GM21619 (cell line): ENCODE results near the gene GPR158.

Experiments
- ATAC-seq: cut with Tn5 transposase; IDR thresholded peaks from one replicate; pipeline ENCODE4 v1.9.1; 2021; ENCODE audit not compliant: unreplicated experiment

Gene GPR158

DNA sequence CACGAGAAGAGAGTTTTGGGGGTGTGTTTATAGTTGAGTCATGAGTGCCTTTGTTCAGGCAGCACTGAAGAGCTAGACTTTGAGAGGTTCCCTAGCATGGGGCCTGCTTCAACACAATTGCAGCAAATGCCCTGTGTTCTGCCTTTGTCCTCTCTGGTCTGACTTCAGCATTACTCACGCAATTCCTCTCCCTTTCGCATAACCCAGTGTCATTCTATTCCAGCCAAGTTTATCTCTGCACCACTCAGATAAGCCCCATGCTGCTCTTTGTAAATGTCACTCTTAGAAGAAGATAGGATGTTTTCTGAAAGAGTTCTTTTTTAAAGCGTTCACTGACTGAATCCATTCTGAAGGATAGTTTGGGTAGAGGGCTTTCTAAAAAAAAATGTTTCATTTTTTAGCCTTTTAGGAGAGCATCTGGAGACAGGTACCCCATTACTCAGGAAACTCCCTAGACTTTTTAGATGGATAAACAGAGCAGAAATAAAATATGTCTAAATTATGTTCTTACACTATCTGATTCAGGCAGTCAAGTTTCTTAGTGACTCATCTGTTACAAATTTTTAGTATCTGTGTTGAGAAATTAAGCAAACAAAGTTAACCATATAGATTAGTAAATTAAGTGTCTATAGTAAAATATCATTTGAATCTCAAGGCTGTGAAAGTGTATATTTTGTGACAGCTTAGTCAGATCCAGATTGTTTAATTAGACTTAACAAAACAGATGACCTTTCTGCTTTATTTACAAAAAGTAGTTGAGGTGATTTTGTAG lies 318.5 kb downstream of the GPR158 start:
- ATAC-seq: no peak

DNA sequence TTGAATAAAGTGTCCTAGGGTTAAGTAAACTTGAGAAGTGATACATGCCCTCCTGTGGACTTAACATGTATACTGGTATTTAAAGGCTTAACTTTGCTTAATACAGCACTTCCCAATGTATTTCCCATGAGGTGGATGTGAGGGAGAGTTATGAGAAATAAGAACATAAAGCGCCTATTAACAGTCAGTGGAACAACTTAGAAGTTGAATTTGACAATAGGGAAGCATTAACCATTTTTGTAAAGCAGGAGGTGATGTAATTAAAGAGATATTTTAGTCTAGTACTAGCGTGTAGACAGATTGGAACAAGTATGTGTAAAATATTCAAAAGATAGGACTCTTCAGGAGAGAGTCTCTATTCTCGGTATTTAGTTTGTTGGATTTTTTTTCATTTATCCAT lies 322.4 kb downstream of the GPR158 start:
- ATAC-seq: no peak

DNA sequence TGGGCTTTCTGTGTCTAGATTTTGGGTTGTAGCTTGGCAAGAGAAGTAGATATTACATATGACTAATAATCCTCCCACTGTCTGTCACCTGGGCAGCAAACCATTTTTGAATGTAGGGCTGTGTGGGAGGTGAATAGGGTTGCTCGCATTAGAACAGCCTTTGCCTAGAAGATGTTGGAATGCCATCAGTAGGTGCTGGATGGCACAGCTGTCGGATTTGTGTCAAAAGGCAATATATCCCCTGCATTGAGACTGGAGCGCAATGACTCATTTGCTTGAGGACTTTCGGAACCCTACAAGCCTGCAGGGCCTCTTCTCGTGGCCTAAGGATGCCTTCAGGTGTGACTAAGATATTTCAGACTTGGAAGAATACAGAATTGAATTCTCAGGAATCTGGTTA lies 323.8 kb downstream of the GPR158 start:
- ATAC-seq: no peak

DNA sequence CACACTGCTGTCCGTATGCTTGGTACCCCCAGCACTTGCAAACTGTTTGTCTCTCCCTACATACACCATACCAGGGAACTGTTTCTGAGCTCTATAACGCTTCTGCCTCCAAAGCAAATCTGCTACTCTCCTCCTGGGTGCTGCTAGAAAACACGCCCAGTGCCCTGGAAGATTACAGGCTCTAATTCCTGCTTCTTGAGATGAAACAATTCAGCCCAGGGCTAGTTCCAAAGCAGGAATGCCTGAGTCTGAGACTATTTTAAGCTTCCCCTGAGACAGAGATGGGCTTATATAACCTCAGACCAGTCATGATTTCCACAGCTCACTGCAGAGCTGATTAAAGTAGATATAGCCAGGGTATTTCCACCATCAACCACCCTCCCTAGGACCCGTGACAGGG lies 327.1 kb downstream of the GPR158 start:
- no peak for ATAC-seq

DNA sequence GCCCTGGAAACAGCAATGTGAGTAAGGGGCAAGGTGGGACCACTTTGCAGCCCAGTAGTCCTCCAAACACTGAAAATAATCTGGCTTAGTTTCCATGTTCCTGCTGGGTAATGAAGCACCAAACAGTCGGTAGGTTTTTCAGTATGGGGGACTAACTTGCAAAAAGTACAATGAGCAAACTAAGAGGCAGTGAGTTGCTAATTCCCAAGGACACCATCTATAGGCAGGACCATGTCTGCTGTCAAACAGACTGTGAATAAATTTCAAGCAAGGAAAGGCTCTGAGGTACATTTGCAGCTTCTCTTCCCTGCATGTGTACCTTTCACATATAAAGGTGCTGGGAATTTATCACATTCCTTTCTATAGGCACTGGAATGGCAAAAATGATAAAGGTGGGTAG lies 327.7 kb downstream of the GPR158 start:
- no peak for ATAC-seq

DNA sequence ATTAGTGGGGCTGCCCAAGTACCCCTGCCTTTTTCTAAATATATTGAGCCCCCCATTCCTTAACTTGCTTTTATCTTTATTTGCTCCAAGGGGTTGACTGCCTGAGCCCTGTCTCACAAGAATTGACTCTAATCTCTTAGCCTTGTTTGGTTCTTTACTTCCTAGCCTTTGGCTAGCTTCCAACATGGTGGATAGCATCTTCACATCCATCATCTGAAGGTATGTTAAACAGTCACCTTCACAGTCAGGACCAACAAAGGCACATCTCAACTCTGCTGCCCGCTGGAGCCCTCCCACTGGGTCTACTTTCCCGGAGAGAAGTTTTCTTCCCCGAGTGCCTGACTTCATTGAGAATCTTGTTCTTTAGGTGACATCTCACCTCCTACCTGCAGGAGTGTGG lies 329.5 kb downstream of the GPR158 start:
- ATAC-seq: no peak

DNA sequence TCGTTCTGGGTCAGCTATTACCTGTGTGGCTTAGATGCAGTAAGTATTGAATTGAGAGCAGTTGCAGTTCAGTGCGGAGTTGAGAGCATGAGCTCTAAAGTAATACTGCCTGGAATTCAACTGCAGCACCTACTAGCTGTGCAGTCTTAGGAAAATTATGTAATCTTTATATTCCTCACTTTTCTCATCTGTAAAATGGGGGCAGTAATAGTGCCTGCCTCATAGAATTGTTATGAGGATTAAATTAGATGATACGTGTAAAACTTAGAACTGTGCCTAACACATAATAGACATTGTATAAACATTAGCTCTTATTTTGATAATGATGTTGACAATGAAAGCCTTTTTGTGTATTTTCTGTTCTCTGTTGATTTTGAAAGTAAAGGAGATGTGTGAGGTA lies 330.0 kb downstream of the GPR158 start:
- no peak for ATAC-seq

DNA sequence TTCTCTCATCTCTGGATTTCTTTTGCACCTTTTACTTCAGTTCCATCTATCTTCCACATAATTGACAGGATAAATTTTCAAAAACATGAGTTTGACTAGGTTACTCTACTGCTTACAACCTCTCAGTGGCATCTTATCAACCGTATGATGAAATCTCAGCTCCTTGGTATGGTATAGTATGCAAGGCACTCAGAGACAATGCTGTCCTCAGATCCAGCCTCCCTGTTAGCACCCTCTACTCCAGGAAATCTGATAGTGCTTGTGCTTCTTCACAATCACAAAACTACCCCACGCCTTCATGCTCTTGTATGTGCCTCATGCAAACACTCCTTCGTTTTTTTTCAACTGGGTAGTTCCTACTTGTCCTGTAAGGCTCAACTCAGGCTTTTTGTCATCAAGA lies 330.7 kb downstream of the GPR158 start:
- ATAC-seq: no peak

DNA sequence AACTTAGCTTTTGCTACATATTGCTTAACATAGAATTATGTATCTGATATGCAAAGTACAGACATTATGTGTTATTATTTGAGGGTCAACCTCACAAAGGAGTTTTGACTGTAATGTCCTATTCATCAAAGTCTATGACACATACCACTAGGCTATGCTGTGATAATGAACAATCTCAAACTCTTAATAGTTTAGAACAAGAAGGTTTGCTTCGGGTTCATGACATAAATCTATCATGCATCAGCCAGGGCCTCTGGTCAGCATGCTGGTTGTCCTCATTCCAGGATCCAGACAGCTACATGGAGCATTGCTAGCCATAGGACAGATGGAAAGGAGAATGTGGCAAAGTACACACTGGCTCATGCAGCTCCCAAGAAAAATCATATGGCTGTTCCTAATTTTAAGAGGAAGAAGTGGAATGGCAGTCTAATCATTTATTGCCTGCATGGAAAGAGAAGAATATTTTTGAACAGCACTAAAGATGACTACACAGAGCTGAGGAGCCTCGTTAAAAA lies 332.1 kb downstream of the GPR158 start:
- no peak for ATAC-seq

DNA sequence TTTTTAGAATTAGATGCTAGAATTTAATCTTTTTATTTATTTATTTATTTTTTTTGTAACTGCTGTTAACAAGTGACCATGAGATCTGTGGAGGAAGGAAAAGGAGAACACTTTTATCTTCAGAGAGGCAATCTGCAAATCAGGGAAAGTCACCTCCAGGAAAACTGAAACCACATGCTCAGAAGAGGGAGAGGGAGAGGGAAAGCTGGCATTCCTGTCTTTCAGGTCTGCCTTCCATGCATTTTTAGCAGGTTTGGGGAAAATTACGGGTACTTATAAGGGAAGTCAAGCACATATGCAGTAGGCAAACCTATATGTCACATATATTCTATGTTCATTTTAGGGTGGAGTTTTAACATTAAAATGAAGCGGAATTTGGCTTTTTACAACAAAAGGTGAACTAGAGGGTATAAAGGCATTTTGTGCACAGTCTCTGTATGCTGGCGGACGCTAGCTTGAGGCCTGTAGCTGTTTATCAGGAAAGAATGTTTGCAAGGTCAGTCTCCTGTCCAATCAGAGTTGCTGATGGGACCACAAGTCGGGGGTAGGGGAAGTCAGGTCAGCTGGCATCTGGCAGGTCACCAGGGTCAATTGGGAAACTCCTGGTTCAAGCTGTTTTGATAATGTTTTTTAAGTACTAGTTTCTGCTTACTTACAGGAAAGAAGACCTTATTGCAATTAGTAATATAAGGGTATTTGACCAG lies 333.5 kb downstream of the GPR158 start:
- no peak for ATAC-seq

DNA sequence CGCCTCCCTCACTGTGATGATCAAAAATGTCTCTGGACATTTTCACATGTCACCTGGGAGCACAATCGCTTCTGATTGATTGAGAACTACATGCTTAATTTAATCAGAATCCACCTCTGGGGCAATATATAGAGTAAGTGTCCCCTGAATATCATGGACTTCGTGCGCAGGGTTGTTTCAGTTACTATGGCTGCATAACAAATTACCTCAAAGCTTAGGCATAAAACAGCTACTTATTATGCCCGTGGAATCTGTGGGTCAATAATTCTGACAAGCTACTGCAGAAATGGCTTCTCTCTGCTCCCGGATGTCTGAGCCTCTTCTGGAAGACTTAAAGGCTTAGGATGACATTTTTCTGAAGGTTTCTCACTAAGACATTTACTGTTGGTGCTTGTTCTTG lies 334.4 kb downstream of the GPR158 start:
- ATAC-seq: no peak

DNA sequence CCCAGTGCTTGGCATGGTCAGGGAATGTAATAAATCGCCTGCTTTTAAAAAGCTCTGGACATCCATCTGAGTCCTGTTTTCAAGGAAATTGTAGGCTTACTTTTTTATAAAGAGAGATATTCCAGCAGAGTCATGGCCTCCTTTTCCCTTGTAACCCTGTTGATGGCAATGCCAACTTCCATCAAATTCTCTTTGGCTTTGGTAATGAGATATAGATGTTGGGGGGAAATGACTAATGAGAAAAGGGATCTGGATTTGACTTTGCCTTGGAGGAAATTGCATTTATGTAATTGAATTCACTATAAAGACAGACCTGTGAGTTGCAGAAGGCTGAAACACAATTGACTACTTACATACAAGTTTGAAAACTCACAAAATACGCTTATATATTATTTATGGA lies 347.5 kb downstream of the GPR158 start:
- no peak for ATAC-seq

DNA sequence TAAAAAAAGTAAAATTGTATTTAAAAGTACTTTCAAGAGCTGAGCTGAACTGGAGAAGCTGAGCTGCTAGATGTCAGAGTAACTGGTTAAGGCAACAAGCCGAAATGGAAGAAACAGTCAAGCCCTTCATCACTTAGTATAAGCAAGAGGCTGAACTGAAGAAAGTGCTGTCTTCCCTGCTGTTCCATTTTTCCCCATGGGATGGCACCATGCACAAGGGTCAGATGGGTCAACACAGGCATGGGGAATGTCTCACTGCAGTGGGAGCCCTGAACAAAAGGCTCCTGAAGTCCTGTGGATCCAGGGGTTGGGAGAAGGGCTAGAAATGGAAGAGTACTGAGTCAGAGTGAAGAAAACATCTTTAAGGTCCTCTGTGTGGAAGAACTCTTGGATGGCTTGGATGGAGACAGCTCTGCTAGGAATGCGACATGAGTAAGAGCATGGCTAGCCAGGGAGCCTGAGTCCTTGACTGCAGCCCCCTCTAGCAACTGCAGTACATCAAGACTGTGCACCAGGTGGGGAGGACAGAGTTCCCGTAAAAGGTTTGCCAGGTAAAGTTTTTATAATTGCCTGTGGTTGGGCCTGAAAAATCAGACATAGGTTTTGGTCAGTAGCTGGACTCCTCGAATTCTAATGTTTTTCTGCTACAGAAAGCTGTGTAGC lies 348.3 kb downstream of the GPR158 start:
- ATAC-seq: no peak

DNA sequence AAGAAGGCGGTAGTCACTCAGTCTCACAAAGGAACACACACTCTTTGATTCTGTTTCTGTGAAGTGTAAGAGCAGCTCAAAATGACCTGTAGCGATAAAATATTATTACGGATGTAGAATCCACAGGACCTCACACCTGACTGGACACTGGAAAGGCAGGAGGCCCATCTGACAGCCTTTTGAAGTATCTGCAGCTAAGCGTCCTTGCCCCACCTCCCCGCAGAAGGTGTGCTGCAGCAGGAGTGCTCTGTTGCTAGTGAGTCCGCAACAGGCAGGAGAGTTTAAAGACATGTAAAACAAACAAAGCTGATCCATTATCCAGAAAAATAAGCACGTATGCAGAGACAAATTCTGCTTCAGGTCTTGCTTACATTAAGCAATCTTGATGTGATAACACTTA lies 355.5 kb downstream of the GPR158 start:
- no peak for ATAC-seq

DNA sequence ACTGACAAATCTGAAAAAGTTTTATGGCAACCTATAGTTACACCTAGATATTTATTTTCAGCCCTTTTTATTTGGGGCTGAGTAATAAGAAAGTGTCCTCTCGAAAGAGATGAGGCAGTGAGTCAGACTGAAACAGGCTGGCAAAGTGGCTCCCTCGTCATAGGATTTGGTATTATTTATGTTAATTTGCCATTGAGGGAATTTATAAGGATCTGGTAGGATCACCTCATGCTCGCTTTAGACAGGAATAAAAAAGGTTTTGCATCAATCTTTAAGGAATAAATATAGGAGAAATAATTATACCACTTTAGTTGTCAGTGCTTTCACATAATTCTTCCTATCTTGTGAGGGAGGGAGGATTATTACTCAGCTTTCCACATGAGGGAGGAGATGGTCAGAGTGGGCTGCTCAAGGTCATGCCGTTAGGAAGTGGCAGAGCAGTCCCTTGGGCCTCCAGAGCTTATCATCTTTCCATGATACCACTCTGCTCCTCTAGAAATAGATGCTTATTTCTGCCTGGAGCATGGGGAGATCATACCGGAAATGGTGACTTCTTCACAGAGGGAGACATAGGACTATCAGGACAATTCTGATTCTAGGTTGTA lies 356.8 kb downstream of the GPR158 start:
- no peak for ATAC-seq

DNA sequence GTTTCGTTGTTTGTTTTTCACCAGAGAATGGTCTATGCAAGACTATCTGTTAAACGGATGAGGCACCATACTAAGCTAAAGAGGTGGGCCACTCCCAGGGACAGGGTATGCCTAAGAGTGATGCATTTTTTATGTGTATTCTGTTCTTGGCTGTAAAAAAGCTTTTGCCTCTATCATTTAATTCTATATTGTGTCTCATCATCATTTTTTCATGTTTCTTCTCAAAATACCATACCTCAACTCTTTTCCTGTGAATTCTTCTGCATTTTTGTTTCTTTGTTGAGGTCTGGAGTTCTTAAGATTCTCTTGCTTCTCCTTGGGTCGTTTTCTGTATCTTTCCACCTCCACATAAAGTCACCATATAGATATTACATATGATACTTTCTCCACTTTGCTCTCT lies 357.4 kb downstream of the GPR158 start:
- no peak for ATAC-seq

DNA sequence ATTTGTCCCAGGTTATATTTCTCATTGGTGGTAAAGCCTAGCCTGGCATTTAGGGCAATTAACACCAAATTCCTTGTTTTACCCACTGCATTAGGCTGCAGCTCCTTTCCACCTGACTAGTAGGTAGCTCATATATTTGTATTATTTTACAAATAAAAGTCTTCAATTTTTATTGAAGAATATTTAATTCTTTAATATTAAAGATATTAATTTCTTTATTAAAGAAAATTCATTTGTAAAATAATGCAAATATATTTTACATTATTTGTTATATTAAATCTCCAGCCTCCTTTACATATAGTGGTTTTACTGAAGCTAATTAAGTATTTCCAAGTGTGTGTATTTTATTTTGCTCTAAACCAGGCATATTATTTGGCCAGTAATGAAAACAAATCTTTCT lies 361.2 kb downstream of the GPR158 start:
- no peak for ATAC-seq

DNA sequence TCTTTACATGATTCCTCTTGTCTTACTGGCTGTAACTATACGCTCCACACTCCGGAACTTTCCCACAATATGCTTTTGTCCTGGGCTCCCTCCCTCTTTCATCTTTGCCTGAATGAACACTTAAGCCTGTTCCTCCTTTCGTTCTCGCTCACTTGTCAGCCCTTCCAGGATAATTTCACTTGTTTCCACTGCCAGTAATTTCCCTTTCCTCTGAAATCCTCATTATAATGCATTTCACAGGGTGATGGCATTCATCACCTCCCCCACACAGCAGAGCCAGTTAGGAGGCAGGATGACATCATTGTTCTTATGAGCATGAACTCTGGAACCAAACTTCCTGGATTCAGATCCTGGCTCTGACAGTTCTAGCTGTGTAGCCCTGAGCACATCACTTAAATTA lies 372.6 kb downstream of the GPR158 start:
- ATAC-seq: no peak

DNA sequence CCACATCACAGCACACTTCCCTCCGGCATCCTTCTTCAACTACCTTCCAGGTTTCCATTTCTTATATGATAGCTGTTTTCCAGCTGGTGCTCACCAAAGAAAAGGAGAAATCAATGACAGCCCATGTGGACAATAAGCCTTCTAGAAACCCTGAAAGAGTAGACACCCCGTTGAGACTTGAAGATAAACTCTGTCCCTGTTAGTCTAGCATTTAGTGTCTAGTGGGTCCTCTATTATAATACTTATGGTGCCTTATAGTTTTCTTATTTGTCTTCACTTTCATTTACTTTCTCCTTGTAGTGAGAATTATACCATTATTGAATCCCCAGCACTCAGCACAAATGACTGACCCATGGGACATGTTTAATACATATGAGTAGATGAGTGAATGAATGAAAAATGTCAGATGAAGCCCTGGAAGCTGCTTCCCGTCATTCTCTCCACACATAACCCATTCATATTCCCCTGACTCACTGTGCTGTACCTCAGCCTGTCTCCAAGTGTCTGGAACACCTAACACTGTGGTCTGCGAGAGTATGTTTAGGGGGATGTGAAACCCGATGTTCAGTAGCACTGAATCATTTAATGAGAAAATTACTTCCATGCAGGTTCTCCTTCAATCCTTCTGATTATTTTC lies 377.6 kb downstream of the GPR158 start:
- ATAC-seq: no peak

DNA sequence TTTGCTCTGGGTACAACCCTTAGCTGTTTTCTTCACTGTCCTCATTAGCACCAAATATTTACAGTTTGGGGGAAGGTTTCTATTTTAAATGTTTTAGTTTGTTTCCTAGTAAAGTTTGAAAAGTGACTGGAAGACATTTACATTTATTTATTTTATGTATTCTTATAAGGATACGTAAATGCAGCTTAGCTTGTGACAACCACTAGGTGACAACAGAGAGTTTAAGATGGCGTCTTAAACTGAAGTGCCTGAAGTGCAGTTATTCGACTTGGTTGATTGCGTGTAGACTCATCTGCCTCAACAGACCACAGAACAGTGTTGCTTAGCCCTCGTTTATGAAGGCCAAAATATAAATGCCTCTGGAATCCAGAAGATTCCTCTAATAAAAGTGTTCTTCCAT lies 381.1 kb downstream of the GPR158 start:
- ATAC-seq: no peak

DNA sequence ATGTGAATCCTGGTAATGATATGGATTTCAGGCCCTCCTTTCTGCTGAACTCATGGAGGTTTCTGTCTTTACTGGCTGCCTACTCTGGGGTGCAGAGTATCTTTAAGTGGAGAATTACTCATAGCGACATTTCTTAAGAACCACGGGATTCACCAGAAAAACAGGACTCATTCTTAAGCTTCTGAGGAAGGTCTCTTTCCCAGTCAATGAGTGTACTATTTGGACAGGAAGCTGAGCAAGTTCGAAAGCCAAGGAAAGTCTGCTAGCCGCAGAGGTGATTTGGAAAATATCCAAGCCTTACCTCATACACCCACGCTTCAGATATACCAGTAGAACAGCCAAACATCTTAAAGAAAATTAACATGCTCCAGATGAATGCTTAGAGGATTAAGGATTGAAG lies 381.7 kb downstream of the GPR158 start:
- no peak for ATAC-seq
